ENCODE results near the gene LRP3. TPM values are rescaled to one million over a fixed set of nuclear protein-coding genes. Genes with fewer than 3 reads are reported as not detected.
"Not testable (repeated sequence)": the region's sequence is repeated elsewhere in the genome, so short reads cannot be mapped to it uniquely, and the experiment has no call there.

The LRP3 gene
- 32.0 and 33.4 TPM in 2 replicates for total RNA-seq (2014; rRNA removed; shearing (Covaris generic))

GRCh38 chr19:33193865-33194362 lies at the start of gene LRP3:
Gene LRP3, plus strand, starts transcription at chr19:33194330. Its CDS starts 456 bp downstream, at chr19:33194786.
- Histone ChIP-seq H3K36me3 (peaks cover 4% of the 10 kb centered on the region; the same call in 1 of the 2 replicates), H3K9me3 (replicated peaks) (no peaks in the 10 kb centered on the region), H3K4me3 (peak within 1 kb of the TSS; percentile 76), H3K4me1 (peaks cover 6% of the 10 kb centered on the region; the same call in 1 of the 2 replicates), H3K27ac (peak within 1 kb of the TSS; percentile 27; the same call in 1 of the 2 replicates), H3K27me3 (0 out of 2 replicates have a peak, but pooled peaks cover 3% of the 10 kb centered on the region)
- DNase-seq, result peak; percentile 54 to 67

GRCh38 chr19:33146209-33146608 lies 47.9 kb upstream of the LRP3 start:
- Histone ChIP-seq H3K27me3 (no peaks in the 10 kb centered on the region), H3K36me3 (no peaks in the 10 kb centered on the region), H3K9me3 (replicated peaks) (no peaks in the 10 kb centered on the region), H3K4me1 (no peaks in the 10 kb centered on the region), H3K4me3 (no peak overlapping the region), H3K27ac (no peak overlapping the region)
- DNase-seq, result no peak

GRCh38 chr19:33147538-33147937 lies 46.6 kb upstream of the LRP3 start:
- Histone ChIP-seq H3K36me3 (no peaks in the 10 kb centered on the region), H3K4me3 (no peak overlapping the region), H3K9me3 (replicated peaks) (no peaks in the 10 kb centered on the region), H3K4me1 (no peaks in the 10 kb centered on the region), H3K27ac (no peak overlapping the region), H3K27me3 (no peaks in the 10 kb centered on the region)
- no peak for DNase-seq

- no peak overlapping the region for H3K27ac ChIP-seq
- H3K4me1 ChIP-seq, result no peaks in the 10 kb centered on the region
- no peaks in the 10 kb centered on the region for H3K36me3 ChIP-seq
- no peaks in the 10 kb centered on the region for H3K27me3 ChIP-seq
- DNase-seq, result no peak
- no peak overlapping the region for H3K4me3 ChIP-seq
- H3K9me3 ChIP-seq (replicated peaks), result no peaks in the 10 kb centered on the region
Measured at GRCh38 chr19:33150852-33151518, 43.1 kb upstream of the LRP3 start.

- Histone ChIP-seq H3K9me3 (replicated peaks) (no peaks in the 10 kb centered on the region), H3K27me3 (no peaks in the 10 kb centered on the region), H3K27ac (no peak overlapping the region), H3K36me3 (no peaks in the 10 kb centered on the region), H3K4me3 (no peak overlapping the region), H3K4me1 (no peaks in the 10 kb centered on the region)
- no peak for DNase-seq
Measured at GRCh38 chr19:33152176-33152575, 42.0 kb upstream of the LRP3 start.

GRCh38 chr19:33152625-33153024 lies 41.5 kb upstream of the LRP3 start:
- not testable (repeated sequence) for H3K27me3 ChIP-seq

GRCh38 chr19:33154313-33154712 lies 39.8 kb upstream of the LRP3 start:
- not testable (repeated sequence) for H3K36me3 ChIP-seq; H3K9me3 ChIP-seq (replicated peaks); H3K4me3 ChIP-seq; H3K27me3 ChIP-seq; H3K4me1 ChIP-seq; DNase-seq; H3K27ac ChIP-seq

More at GRCh38 chr19:33152625-33153024, 41.5 kb upstream of the LRP3 start:
- DNase-seq; H3K4me1 ChIP-seq; H3K36me3 ChIP-seq; H3K9me3 ChIP-seq (replicated peaks); H3K4me3 ChIP-seq; H3K27ac ChIP-seq: not testable (repeated sequence)

GRCh38 chr19:33156334-33156733 lies 37.8 kb upstream of the LRP3 start:
- Histone ChIP-seq H3K4me3 (no peak overlapping the region), H3K36me3 (no peaks in the 10 kb centered on the region), H3K27me3 (no peaks in the 10 kb centered on the region), H3K27ac (no peak overlapping the region), H3K9me3 (replicated peaks) (no peaks in the 10 kb centered on the region), H3K4me1 (no peaks in the 10 kb centered on the region)
- no peak for DNase-seq

GRCh38 chr19:33157906-33158305 lies 36.2 kb upstream of the LRP3 start:
- no peaks in the 10 kb centered on the region for H3K4me1 ChIP-seq
- H3K27me3 ChIP-seq, result no peaks in the 10 kb centered on the region
- no peaks in the 10 kb centered on the region for H3K36me3 ChIP-seq
- DNase-seq, result no peak
- H3K27ac ChIP-seq, result no peak overlapping the region
- H3K9me3 ChIP-seq (replicated peaks), result no peaks in the 10 kb centered on the region
- no peak overlapping the region for H3K4me3 ChIP-seq

GRCh38 chr19:33158365-33158764 lies 35.8 kb upstream of the LRP3 start:
- H3K4me3 ChIP-seq, result no peak overlapping the region
- H3K27me3 ChIP-seq, result no peaks in the 10 kb centered on the region
- H3K36me3 ChIP-seq, result no peaks in the 10 kb centered on the region

GRCh38 chr19:33159149-33159548 lies 35.0 kb upstream of the LRP3 start:
- no peaks in the 10 kb centered on the region for H3K9me3 ChIP-seq (replicated peaks)
- no peak overlapping the region for H3K27ac ChIP-seq
- H3K27me3 ChIP-seq, result no peaks in the 10 kb centered on the region
- H3K4me1 ChIP-seq, result no peaks in the 10 kb centered on the region
- H3K36me3 ChIP-seq, result no peaks in the 10 kb centered on the region
- no peak overlapping the region for H3K4me3 ChIP-seq
- no peak for DNase-seq

More at GRCh38 chr19:33158365-33158764, 35.8 kb upstream of the LRP3 start:
- Histone ChIP-seq H3K4me1 (no peaks in the 10 kb centered on the region), H3K9me3 (replicated peaks) (no peaks in the 10 kb centered on the region), H3K27ac (no peak overlapping the region)
- DNase-seq, result no peak

GRCh38 chr19:33159893-33160292 lies 34.2 kb upstream of the LRP3 start:
- no peaks in the 10 kb centered on the region for H3K27me3 ChIP-seq
- no peak for DNase-seq
- H3K27ac ChIP-seq, result no peak overlapping the region
- no peak overlapping the region for H3K4me3 ChIP-seq
- H3K9me3 ChIP-seq (replicated peaks), result no peaks in the 10 kb centered on the region
- no peaks in the 10 kb centered on the region for H3K4me1 ChIP-seq
- H3K36me3 ChIP-seq, result no peaks in the 10 kb centered on the region

- DNase-seq, result no peak
- no peaks in the 10 kb centered on the region for H3K9me3 ChIP-seq (replicated peaks)
- H3K27me3 ChIP-seq, result no peaks in the 10 kb centered on the region
- no peak overlapping the region for H3K4me3 ChIP-seq
- H3K36me3 ChIP-seq, result no peaks in the 10 kb centered on the region
- no peaks in the 10 kb centered on the region for H3K4me1 ChIP-seq
- no peak overlapping the region for H3K27ac ChIP-seq
Measured at GRCh38 chr19:33161201-33161600, 32.9 kb upstream of the LRP3 start.

- no peaks in the 10 kb centered on the region for H3K36me3 ChIP-seq
- no peak for DNase-seq
- no peak overlapping the region for H3K4me3 ChIP-seq
- H3K27ac ChIP-seq, result no peak overlapping the region
- no peaks in the 10 kb centered on the region for H3K4me1 ChIP-seq
- H3K9me3 ChIP-seq (replicated peaks), result no peaks in the 10 kb centered on the region
- no peaks in the 10 kb centered on the region for H3K27me3 ChIP-seq
Measured at GRCh38 chr19:33163481-33163880, 30.6 kb upstream of the LRP3 start.

- not testable (repeated sequence) for H3K4me1 ChIP-seq; H3K36me3 ChIP-seq; H3K9me3 ChIP-seq (replicated peaks); H3K27me3 ChIP-seq; DNase-seq; H3K27ac ChIP-seq; H3K4me3 ChIP-seq
Measured at GRCh38 chr19:33166037-33166436, 28.1 kb upstream of the LRP3 start.

- Histone ChIP-seq H3K27me3 (no peaks in the 10 kb centered on the region), H3K4me1 (peaks cover 7% of the 10 kb centered on the region; the same call in 1 of the 2 replicates), H3K36me3 (no peaks in the 10 kb centered on the region)
Measured at GRCh38 chr19:33167438-33167837, 26.7 kb upstream of the LRP3 start.

More at GRCh38 chr19:33167438-33167837, 26.7 kb upstream of the LRP3 start:
- Histone ChIP-seq H3K27ac (no peak overlapping the region), H3K9me3 (replicated peaks) (no peaks in the 10 kb centered on the region), H3K4me3 (no peak overlapping the region)
- DNase-seq, result no peak
